ENCODE data around the gene RAP1GDS1.

Gene RAP1GDS1

DNA sequence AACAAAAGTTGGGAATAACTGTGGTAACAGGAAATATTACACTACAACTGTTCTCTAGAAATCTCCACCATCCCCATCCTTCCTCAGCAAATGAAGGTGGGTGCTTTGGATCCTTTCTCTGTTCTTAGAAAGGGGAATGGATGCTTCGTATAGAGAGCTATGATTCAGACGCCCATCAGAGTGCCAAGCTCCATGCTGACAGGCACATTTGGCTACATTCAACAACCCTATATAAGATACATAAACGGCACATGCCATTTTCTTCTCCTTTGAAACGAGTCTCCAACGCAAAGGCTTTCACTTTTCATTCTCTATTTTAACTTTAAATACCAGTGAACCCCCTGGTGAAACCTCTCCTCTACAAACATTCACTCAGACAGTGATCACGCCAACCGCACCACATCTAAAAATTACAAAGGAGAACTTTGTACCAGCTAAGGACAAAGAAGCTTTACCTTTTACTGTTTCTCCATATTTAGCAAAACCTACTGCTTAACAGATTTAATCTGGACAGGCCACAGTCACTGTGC lies 224.7 kb downstream of the RAP1GDS1 start:
- Histone ChIP-seq H3K36me3 (ENCODE audit: insufficient read depth, low read length) (peaks cover 6% of the 10 kb centered on the region), H3K9ac (ENCODE audit: low read depth, low read length) (no peak overlapping the region), H3K27me3 (ENCODE audit: control insufficient read depth, insufficient read depth, low read length) (no peaks in the 10 kb centered on the region), H3K4me3 (ENCODE audit: low read length) (no peak overlapping the region), H3K9me3 (replicated peaks; ENCODE audit: low read length) (no peaks in the 10 kb centered on the region), H3K4me1 (ENCODE audit: control insufficient read depth, insufficient read depth, low read length) (peaks cover 45% of the 10 kb centered on the region), H3K4me2 (ENCODE audit: low read length) (no peak overlapping the region)

DNA sequence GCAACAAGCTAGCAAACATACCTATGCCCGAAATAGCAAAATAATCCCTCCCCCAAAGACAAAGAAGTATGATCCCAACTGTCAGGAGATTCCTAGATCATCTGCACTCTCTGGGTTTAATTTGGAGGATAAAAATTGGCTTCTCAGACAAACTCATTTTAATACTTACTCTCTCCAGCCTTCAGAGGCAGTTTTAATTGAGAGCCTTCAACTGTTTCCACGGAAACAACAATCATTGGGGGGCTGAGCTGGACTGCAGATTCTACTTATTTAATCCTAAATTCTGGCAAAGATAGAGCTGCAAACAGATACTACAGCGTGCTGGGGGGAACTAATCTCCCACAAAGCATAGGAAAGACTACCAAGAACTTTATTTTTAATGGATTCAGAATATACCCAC lies 229.1 kb downstream of the RAP1GDS1 start:
- H3K4me2 ChIP-seq (ENCODE audit: low read length) = no peak overlapping the region
- H3K4me3 ChIP-seq (ENCODE audit: low read length) = no peak overlapping the region
- H3K9me3 ChIP-seq (replicated peaks; ENCODE audit: low read length) = no peaks in the 10 kb centered on the region
- no peaks in the 10 kb centered on the region for H3K27me3 ChIP-seq (ENCODE audit: control insufficient read depth, insufficient read depth, low read length)
- H3K4me1 ChIP-seq (ENCODE audit: control insufficient read depth, insufficient read depth, low read length) = peaks cover 30% of the 10 kb centered on the region
- H3K9ac ChIP-seq (ENCODE audit: low read depth, low read length) = no peak overlapping the region
- peaks cover 6% of the 10 kb centered on the region for H3K36me3 ChIP-seq (ENCODE audit: insufficient read depth, low read length)

- H3K9ac ChIP-seq (ENCODE audit: low read depth, low read length) = no peak overlapping the region
- no peaks in the 10 kb centered on the region for H3K27me3 ChIP-seq (ENCODE audit: control insufficient read depth, insufficient read depth, low read length)
- no peak overlapping the region for H3K4me2 ChIP-seq (ENCODE audit: low read length)
- H3K36me3 ChIP-seq (ENCODE audit: insufficient read depth, low read length) = no peaks in the 10 kb centered on the region
- peaks cover 27% of the 10 kb centered on the region for H3K4me1 ChIP-seq (ENCODE audit: control insufficient read depth, insufficient read depth, low read length)
- no peaks in the 10 kb centered on the region for H3K9me3 ChIP-seq (replicated peaks; ENCODE audit: low read length)
- H3K4me3 ChIP-seq (ENCODE audit: low read length) = no peak overlapping the region
Measured at GRCh38 chr4:98491899-98492559, 230.8 kb downstream of the RAP1GDS1 start.

DNA sequence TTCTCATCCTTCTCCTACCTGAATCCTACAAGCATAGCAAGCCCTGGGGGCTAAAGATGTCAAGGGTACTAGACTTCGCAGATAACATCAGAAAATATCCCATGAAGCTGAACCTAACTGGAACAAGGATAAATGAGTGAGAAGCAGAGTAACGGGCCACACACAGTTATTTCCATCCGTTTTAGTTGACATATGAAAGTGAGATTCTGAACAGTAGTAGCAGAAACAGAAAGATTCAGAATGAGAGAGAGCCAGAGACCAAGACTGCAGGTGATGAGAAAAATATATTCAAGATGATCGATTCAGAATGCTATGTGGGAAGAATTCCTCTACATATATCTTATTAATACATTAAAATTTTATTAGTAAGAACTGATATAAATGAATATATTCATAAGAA lies 232.1 kb downstream of the RAP1GDS1 start:
- Histone ChIP-seq H3K36me3 (ENCODE audit: insufficient read depth, low read length) (peaks cover 10% of the 10 kb centered on the region), H3K4me3 (ENCODE audit: low read length) (no peak overlapping the region), H3K9ac (ENCODE audit: low read depth, low read length) (no peak overlapping the region), H3K27me3 (ENCODE audit: control insufficient read depth, insufficient read depth, low read length) (no peaks in the 10 kb centered on the region), H3K9me3 (replicated peaks; ENCODE audit: low read length) (no peaks in the 10 kb centered on the region), H3K4me1 (ENCODE audit: control insufficient read depth, insufficient read depth, low read length) (peaks cover 27% of the 10 kb centered on the region), H3K4me2 (ENCODE audit: low read length) (no peak overlapping the region)

Measured in skeletal muscle satellite cell (primary cell).